ENCODE results near the gene TDRD6. TPM values are rescaled to one million over a fixed set of nuclear protein-coding genes. Genes with fewer than 3 reads are reported as not detected.

The TDRD6 gene
- total RNA-seq, 1 experiment from 2014 or later = not detected

DNA sequence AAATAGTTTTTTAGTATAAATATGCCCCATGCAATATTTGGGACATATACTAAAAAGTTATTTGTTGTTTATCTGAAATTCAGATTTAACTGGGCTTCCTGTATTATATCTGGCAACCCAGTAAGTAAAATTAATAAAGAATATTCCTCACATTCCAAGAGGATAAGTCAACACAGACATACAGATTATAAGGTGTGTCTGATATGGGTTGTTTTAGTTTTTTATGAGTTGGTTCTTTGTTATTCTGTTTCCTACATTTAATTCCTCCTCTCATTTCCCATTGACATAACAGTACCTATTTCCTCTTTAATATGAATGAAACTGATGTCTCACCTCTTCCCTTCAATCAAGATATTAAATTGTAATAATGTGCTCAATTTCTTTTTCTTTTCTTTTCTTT lies 49.2 kb downstream of the TDRD6 start:
- Histone ChIP-seq H3K27ac (ENCODE audit: low read length) (no peak overlapping the region), H3K27me3 (ENCODE audit: control insufficient read depth, insufficient read depth, low read length) (peaks cover 25% of the 10 kb centered on the region), H3K4me1 (ENCODE audit: control insufficient read depth, insufficient read depth, low read length) (peaks cover 4% of the 10 kb centered on the region; the same call in 1 of the 2 replicates), H3K9me3 (ENCODE audit: control insufficient read depth, insufficient read depth, low read depth, low read length) (no peaks in the 10 kb centered on the region), H3K4me3 (ENCODE audit: low read depth in 2 of 2, low read length in 2 of 2) (no peak overlapping the region), H3K36me3 (ENCODE audit: control insufficient read depth, insufficient read depth, low read length) (no peaks in the 10 kb centered on the region)
- no peak for ATAC-seq
- DNase-seq (ENCODE audit: low read depth, low spot score) = no peak
- intact Hi-C loops (cut with micrococcal nuclease; ENCODE audit: unreplicated experiment) (no loop called here), in situ Hi-C loops (cut with HindIII; ENCODE audit: low pct_unique_long_range_greater_than_20kb, low sequenced_read_pairs) (no loop called here)
- BruUV-seq (replicated peaks) = no TSS peak
- CTCF ChIA-PET = interaction anchor here (0.6 kb wide), 1 partner anchor 298 kb away, joined by 3 read pairs; no protein-coding TSS in a partner anchor
- TF ChIP-seq, protein P1, sequence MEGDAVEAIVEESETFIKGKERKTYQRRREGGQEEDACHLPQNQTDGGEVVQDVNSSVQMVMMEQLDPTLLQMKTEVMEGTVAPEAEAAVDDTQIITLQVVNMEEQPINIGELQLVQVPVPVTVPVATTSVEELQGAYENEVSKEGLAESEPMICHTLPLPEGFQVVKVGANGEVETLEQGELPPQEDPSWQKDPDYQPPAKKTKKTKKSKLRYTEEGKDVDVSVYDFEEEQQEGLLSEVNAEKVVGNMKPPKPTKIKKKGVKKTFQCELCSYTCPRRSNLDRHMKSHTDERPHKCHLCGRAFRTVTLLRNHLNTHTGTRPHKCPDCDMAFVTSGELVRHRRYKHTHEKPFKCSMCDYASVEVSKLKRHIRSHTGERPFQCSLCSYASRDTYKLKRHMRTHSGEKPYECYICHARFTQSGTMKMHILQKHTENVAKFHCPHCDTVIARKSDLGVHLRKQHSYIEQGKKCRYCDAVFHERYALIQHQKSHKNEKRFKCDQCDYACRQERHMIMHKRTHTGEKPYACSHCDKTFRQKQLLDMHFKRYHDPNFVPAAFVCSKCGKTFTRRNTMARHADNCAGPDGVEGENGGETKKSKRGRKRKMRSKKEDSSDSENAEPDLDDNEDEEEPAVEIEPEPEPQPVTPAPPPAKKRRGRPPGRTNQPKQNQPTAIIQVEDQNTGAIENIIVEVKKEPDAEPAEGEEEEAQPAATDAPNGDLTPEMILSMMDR (IDR thresholded peaks at IDR 0.05) = no peak
- TF ChIP-seq SIN3A (IDR thresholded peaks at IDR 0.05; ENCODE audit: borderline replicate concordance, insufficient read depth, low read depth, low read length) (no peak), POLR2AphosphoS5 (IDR thresholded peaks at IDR 0.05; ENCODE audit: low read depth, low read length) (no peak), REST (IDR thresholded peaks at IDR 0.05; ENCODE audit: insufficient read depth in 1 of 2, low read depth in 2 of 2, low read length in 1 of 2) (no peak), TCF7L2 (IDR thresholded peaks at IDR 0.05; ENCODE audit: low read depth, low read length) (no peak)
- POLR2A ChIA-PET = no interaction called here

- TF ChIP-seq REST (IDR thresholded peaks at IDR 0.05; ENCODE audit: insufficient read depth in 1 of 2, low read depth in 2 of 2, low read length in 1 of 2) = no peak
- TF ChIP-seq POLR2AphosphoS5 (IDR thresholded peaks at IDR 0.05; ENCODE audit: low read depth, low read length) = no peak
- no peak for TF ChIP-seq SIN3A (IDR thresholded peaks at IDR 0.05; ENCODE audit: borderline replicate concordance, insufficient read depth, low read depth, low read length)
- TF ChIP-seq, protein P1 (IDR thresholded peaks at IDR 0.05) = no peak
- TF ChIP-seq TCF7L2 (IDR thresholded peaks at IDR 0.05; ENCODE audit: low read depth, low read length) = no peak
- Histone ChIP-seq H3K9me3 (ENCODE audit: control insufficient read depth, insufficient read depth, low read depth, low read length) (no peaks in the 10 kb centered on the region), H3K36me3 (ENCODE audit: control insufficient read depth, insufficient read depth, low read length) (no peaks in the 10 kb centered on the region), H3K27ac (ENCODE audit: low read length) (no peak overlapping the region), H3K4me1 (ENCODE audit: control insufficient read depth, insufficient read depth, low read length) (no peaks in the 10 kb centered on the region), H3K4me3 (ENCODE audit: low read depth in 2 of 2, low read length in 2 of 2) (no peak overlapping the region), H3K27me3 (ENCODE audit: control insufficient read depth, insufficient read depth, low read length) (peaks cover 8% of the 10 kb centered on the region; the same call in 1 of the 2 replicates)
- POLR2A ChIA-PET = no interaction called here
- CTCF ChIA-PET = no interaction called here
- intact Hi-C loops (cut with micrococcal nuclease; ENCODE audit: unreplicated experiment) (no loop called here), in situ Hi-C loops (cut with HindIII; ENCODE audit: low pct_unique_long_range_greater_than_20kb, low sequenced_read_pairs) (no loop called here)
- no peak for DNase-seq (ENCODE audit: low read depth, low spot score)
- BruUV-seq (replicated peaks) = no TSS peak
- ATAC-seq = no peak
Measured at GRCh38 chr6:46741482-46741881, 53.8 kb downstream of the TDRD6 start.

Data from Panc1 (cell line).